GM23338 (cell line): ENCODE results near the gene RPS6KA1. TPM values are rescaled to one million over a fixed set of nuclear protein-coding genes. Genes with fewer than 3 reads are reported as not detected.

Experiments
- ATAC-seq: fragments of 200-7000 bp; cut with Tn5 transposase; 3 replicates; pipeline ENCODE4 v1.9.1; 2020
- DNase-seq: peaks from one replicate; pipeline ENCODE4 v3.0.0-alpha.2; 2015; ENCODE audit warnings: low spot score
- H2AFZ ChIP-seq: fragments of 200-600 bp; sonication (generic); 2 replicates; pipeline ENCODE4 v1.8.0; 2016; ENCODE audit warnings: antibody characterized with exemption, mild to moderate bottlenecking, moderate library complexity
- H3F3A ChIP-seq: fragments of 200-600 bp; sonication (generic); replicated peaks from 2 replicates; pipeline ENCODE4 v1.8.0; 2017; ENCODE audit warnings: antibody characterized with exemption, mixed run types, low read depth
- H3K27ac ChIP-seq: fragments of 200-600 bp; sonication (generic); 2 replicates; pipeline ENCODE4 v1.6.1; 2016; ENCODE audit warnings: low read depth
- H3K27me3 ChIP-seq: fragments of 200-600 bp; sonication (generic); 2 replicates; pipeline ENCODE4 v1.8.0; 2016; ENCODE audit warnings: mild to moderate bottlenecking, mixed run types, moderate library complexity; ENCODE audit not compliant: insufficient read depth
- H3K36me3 ChIP-seq: fragments of 200-600 bp; sonication (generic); 2 replicates; pipeline ENCODE4 v1.8.0; 2016; ENCODE audit warnings: mild to moderate bottlenecking; ENCODE audit not compliant: insufficient read depth
- H3K4me1 ChIP-seq: fragments of 200-600 bp; sonication (generic); 2 replicates; pipeline ENCODE4 v1.8.0; 2016; ENCODE audit warnings: mild to moderate bottlenecking, moderate library complexity; ENCODE audit not compliant: insufficient read depth
- H3K4me2 ChIP-seq: fragments of 200-600 bp; sonication (generic); 2 replicates; pipeline ENCODE4 v1.7.1; 2017; ENCODE audit warnings: mixed run types
- H3K4me3 ChIP-seq: fragments of 200-600 bp; sonication (generic); 2 replicates; pipeline ENCODE4 v1.6.1; 2016; ENCODE audit warnings: mixed run types
- H3K79me2 ChIP-seq: fragments of 200-600 bp; sonication (generic); replicated peaks from 2 replicates; pipeline ENCODE4 v1.8.0; 2017; ENCODE audit warnings: mild to moderate bottlenecking; ENCODE audit not compliant: insufficient read depth
- H3K9me2 ChIP-seq: fragments of 200-600 bp; sonication (generic); 2 replicates; pipeline ENCODE4 v1.8.0; 2017; ENCODE audit not compliant: insufficient read depth
- H4K20me1 ChIP-seq: fragments of 200-600 bp; sonication (generic); replicated peaks from 2 replicates; pipeline ENCODE4 v1.8.0; 2017; ENCODE audit warnings: mild to moderate bottlenecking; ENCODE audit not compliant: insufficient read depth
- H3K27ac Mint-ChIP-seq: 2 replicates; pipeline ENCODE4 v1.8.0; 2020; ENCODE audit warnings: inconsistent platforms, mild to moderate bottlenecking, moderate library complexity, mixed read lengths
- H3K27me3 Mint-ChIP-seq: 3 replicates; pipeline ENCODE4 v1.8.0; 2022; ENCODE audit warnings: low read depth, mild to moderate bottlenecking, moderate library complexity, mixed read lengths, inconsistent platforms; ENCODE audit not compliant: insufficient read depth, poor library complexity
- H3K36me3 Mint-ChIP-seq: 3 replicates; pipeline ENCODE4 v1.8.0; 2021; ENCODE audit warnings: low read depth, mild to moderate bottlenecking, inconsistent platforms, moderate library complexity, mixed read lengths
- H3K4me1 Mint-ChIP-seq: 3 replicates; pipeline ENCODE4 v1.8.0; 2020; ENCODE audit warnings: mild to moderate bottlenecking, inconsistent platforms, mixed read lengths
- H3K4me3 Mint-ChIP-seq: 3 replicates; pipeline ENCODE4 v1.8.0; 2021; ENCODE audit warnings: moderate library complexity, mild to moderate bottlenecking, inconsistent platforms, mixed read lengths
- H3K9me3 Mint-ChIP-seq: 3 replicates; pipeline ENCODE4 v1.8.0; 2020; ENCODE audit warnings: moderate library complexity, mild to moderate bottlenecking, inconsistent platforms, mixed read lengths
- CREB1 ChIP-seq: fragments of 250-450 bp; sonication (Bioruptor Pico); IDR thresholded peaks from 2 replicates; pipeline ENCODE4 v1.5.0; 2020; ENCODE audit warnings: low read depth, mild to moderate bottlenecking, moderate library complexity
- CTCF ChIP-seq, 2 experiments: fragments of 200-600 bp in 1 of 2; sonication (generic) in 1 of 2; conservative IDR thresholded peaks; 2 replicates each; pipeline versions ENCODE4 v1.5.1 to v1.6.1; 2016 to 2017; ENCODE audit warnings: antibody characterized with exemption in 2 of 2, low read depth in 2 of 2, mild to moderate bottlenecking in 2 of 2, moderate library complexity in 1 of 2
- ETS1 ChIP-seq: IDR thresholded peaks from 2 replicates; pipeline ENCODE4 v1.6.1; 2016; ENCODE audit warnings: antibody characterized with exemption
- EZH2 ChIP-seq: fragments of 200-600 bp; sonication (generic); IDR thresholded peaks from one replicate; pipeline ENCODE4 v1.8.0; 2017; ENCODE audit warnings: antibody characterized with exemption, mild to moderate bottlenecking, low read depth; ENCODE audit not compliant: unreplicated experiment
- JUNB ChIP-seq: IDR thresholded peaks from one replicate; pipeline ENCODE4 v1.6.1; 2016; ENCODE audit warnings: antibody characterized with exemption; ENCODE audit not compliant: unreplicated experiment
- POLR2AphosphoS5 ChIP-seq: IDR thresholded peaks from 2 replicates; pipeline ENCODE4 v1.6.1; 2016; ENCODE audit warnings: antibody characterized with exemption, low read depth
- REST ChIP-seq: IDR thresholded peaks from one replicate; pipeline ENCODE4 v1.6.1; 2018; ENCODE audit warnings: antibody characterized with exemption; ENCODE audit not compliant: unreplicated experiment
- STAT1 ChIP-seq: IDR thresholded peaks from one replicate; pipeline ENCODE4 v1.6.1; 2016; ENCODE audit warnings: antibody characterized with exemption; ENCODE audit not compliant: unreplicated experiment
- ZNF331 ChIP-seq: fragments of 250-450 bp; sonication (Bioruptor Pico); IDR thresholded peaks from 2 replicates; pipeline ENCODE4 v1.5.0; 2020; ENCODE audit warnings: low read depth, mild to moderate bottlenecking, moderate library complexity
- polyA plus RNA-seq: library from polyadenylated mRNA; unstranded; fragments of >200 nt; fragmentation: Nextera tagmentation; extraction: Ambion mirVana; gene quantifications from 2 replicates; pipeline ENCODE4 v1.2.1, GENCODE V29; 2016
- total RNA-seq: library from RNA; depleted of rRNA; stranded (reverse); fragments of >200 nt; shearing (Covaris generic); gene quantifications from 2 replicates; pipeline ENCODE4 v1.2.3, GENCODE V29; 2014

The RPS6KA1 gene
- total and polyA plus RNA-seq, 2 experiments from 2014 or later = 28.3 to 68.6 TPM

- H3K9me2 ChIP-seq = no peaks in the 10 kb centered on the region
Measured at GRCh38 chr1:26496861-26497260, 32.7 kb upstream of the RPS6KA1 start.

GRCh38 chr1:26498894-26499293 lies 30.7 kb upstream of the RPS6KA1 start:
- no peak for ATAC-seq
- no peak overlapping the region for H3K27ac Mint-ChIP-seq
- no peak for TF ChIP-seq REST
- TF ChIP-seq ZNF331 (CRISPR knock-in tag) = no peak

More at GRCh38 chr1:26496861-26497260, 32.7 kb upstream of the RPS6KA1 start:
- Histone ChIP-seq H3K4me2 (no peak overlapping the region), H2AFZ (no peak overlapping the region), H3K4me3 (no peak overlapping the region), H3F3A (peaks cover 7% of the 10 kb centered on the region), H3K79me2 (no peaks in the 10 kb centered on the region), H3K27ac (no peak overlapping the region), H3K27me3 (no peaks in the 10 kb centered on the region), H3K36me3 (no peaks in the 10 kb centered on the region), H4K20me1 (no peaks in the 10 kb centered on the region), H3K4me1 (no peaks in the 10 kb centered on the region; the same call in 1 of the 2 replicates)
- no peak for DNase-seq
- ATAC-seq = no peak
- Mint-ChIP-seq H3K27ac (no peak overlapping the region), H3K4me1 (peaks cover 3% of the 10 kb centered on the region; the same call in 1 of the 3 replicates), H3K9me3 (no peaks in the 10 kb centered on the region), H3K27me3 (peaks cover 8% of the 10 kb centered on the region), H3K36me3 (no peaks in the 10 kb centered on the region), H3K4me3 (no peak overlapping the region; the same call in 2 of the 3 replicates)
- TF ChIP-seq CREB1 (CRISPR knock-in tag) = no peak
- no peak for TF ChIP-seq POLR2AphosphoS5
- TF ChIP-seq ETS1 = no peak
- TF ChIP-seq CTCF (conservative IDR thresholded peaks at IDR 0.05; ENCODE audit: low read depth in 2 of 2) = no peak
- no peak for TF ChIP-seq EZH2
- no peak for TF ChIP-seq STAT1
- no peak for TF ChIP-seq JUNB

More at GRCh38 chr1:26498894-26499293, 30.7 kb upstream of the RPS6KA1 start:
- no peak overlapping the region for H3K4me2 ChIP-seq
- no peaks in the 10 kb centered on the region for H3K27me3 ChIP-seq
- no peak overlapping the region; the same call in 2 of the 3 replicates for H3K4me3 Mint-ChIP-seq
- H3K79me2 ChIP-seq = no peaks in the 10 kb centered on the region
- no peaks in the 10 kb centered on the region for H3K36me3 Mint-ChIP-seq
- H4K20me1 ChIP-seq = no peaks in the 10 kb centered on the region
- DNase-seq = no peak
- H3K4me1 ChIP-seq = no peaks in the 10 kb centered on the region; the same call in 1 of the 2 replicates
- H3K9me3 Mint-ChIP-seq = no peaks in the 10 kb centered on the region
- no peak overlapping the region for H3K4me3 ChIP-seq
- no peaks in the 10 kb centered on the region for H3K9me2 ChIP-seq
- no peak overlapping the region for H3K27ac ChIP-seq
- H3K4me1 Mint-ChIP-seq = peaks cover 3% of the 10 kb centered on the region; the same call in 1 of the 3 replicates
- no peak overlapping the region for H2AFZ ChIP-seq
- peaks cover 7% of the 10 kb centered on the region for H3F3A ChIP-seq
- peaks cover 8% of the 10 kb centered on the region for H3K27me3 Mint-ChIP-seq
- no peaks in the 10 kb centered on the region for H3K36me3 ChIP-seq
